ENCODE measurements around the gene NT5DC1.

- TF ChIP-seq CTCF (IDR thresholded peaks at IDR 0.05 in 4 of 5, conservative IDR thresholded peaks at IDR 0.05 in 1 of 5) (no peak), POLR2A (IDR thresholded peaks at IDR 0.05) (no peak)
These were observed 39.3 kb downstream of the NT5DC1 start for GRCh38 chr6:116139917-116140316.
